K562 (cell line): ENCODE data around the gene HBQ1.

Experiments used
- CHD1 ChIP-seq: fragments of 200-600 bp; sonication (generic); IDR thresholded peaks from one replicate; pipeline ENCODE4 v1.6.1; 2012; ENCODE audit warnings: mild to moderate bottlenecking, moderate library complexity, low read length, inconsistent platforms
- POLR2H ChIP-seq: IDR thresholded peaks from 2 replicates; pipeline ENCODE4 v1.6.1; 2016; ENCODE audit warnings: missing genetic modification characterization, low read depth, mild to moderate bottlenecking, control low read depth, missing compliant biosample characterization, moderate library complexity
- TF ChIP-seq, protein P1 (sequence below): sonication (generic); formaldehyde crosslinking; IDR thresholded peaks from 2 replicates; pipeline ENCODE4 v1.9.0; 2022; ENCODE audit warnings: mild to moderate bottlenecking, missing genetic modification reagents

DNA sequence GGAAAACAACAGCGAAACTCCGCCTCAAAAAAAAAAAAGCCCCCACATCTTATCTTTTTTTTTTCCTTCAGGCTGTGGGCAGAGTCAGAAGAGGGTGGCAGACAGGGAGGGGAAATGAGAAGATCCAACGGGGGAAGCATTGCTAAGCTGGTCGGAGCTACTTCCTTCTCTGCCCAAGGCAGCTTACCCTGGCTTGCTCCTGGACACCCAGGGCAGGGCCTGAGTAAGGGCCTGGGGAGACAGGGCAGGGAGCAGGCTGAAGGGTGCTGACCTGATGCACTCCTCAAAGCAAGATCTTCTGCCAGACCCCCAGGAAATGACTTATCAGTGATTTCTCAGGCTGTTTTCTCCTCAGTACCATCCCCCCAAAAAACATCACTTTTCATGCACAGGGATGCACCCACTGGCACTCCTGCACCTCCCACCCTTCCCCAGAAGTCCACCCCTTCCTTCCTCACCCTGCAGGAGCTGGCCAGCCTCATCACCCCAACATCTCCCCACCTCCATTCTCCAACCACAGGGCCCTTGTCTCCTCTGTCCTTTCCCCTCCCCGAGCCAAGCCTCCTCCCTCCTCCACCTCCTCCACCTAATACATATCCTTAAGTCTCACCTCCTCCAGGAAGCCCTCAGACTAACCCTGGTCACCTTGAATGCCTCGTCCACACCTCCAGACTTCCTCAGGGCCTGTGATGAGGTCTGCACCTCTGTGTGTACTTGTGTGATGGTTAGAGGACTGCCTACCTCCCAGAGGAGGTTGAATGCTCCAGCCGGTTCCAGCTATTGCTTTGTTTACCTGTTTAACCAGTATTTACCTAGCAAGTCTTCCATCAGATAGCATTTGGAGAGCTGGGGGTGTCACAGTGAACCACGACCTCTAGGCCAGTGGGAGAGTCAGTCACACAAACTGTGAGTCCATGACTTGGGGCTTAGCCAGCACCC, 5.0 kb upstream of the HBQ1 start:
- TF ChIP-seq, protein P1, sequence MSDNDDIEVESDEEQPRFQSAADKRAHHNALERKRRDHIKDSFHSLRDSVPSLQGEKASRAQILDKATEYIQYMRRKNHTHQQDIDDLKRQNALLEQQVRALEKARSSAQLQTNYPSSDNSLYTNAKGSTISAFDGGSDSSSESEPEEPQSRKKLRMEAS (CRISPR knock-in tag): no peak
- no peak for TF ChIP-seq CHD1
- no peak for TF ChIP-seq POLR2H (tag)
